Esophagus muscularis mucosa (tissue), 3 donors: ENCODE results near the gene TXNL4A.

ENCODE experiments used
- CTCF ChIP-seq, 3 experiments: fragments of 200-600 bp in 2 of 3; fragments of 450-650 bp in 1 of 3; sonication (generic) in 2 of 3; IDR thresholded peaks; one replicate each; pipeline ENCODE4 v1.5.1; 2017 to 2019; ENCODE audit warnings: antibody characterized with exemption in 3 of 3, mild to moderate bottlenecking in 2 of 3, moderate library complexity in 1 of 3
- POLR2A ChIP-seq: fragments of 450-650 bp; IDR thresholded peaks from one replicate; pipeline ENCODE4 v1.6.1; 2017; ENCODE audit warnings: antibody characterized with exemption, moderate library complexity, mild to moderate bottlenecking, low read depth

DNA sequence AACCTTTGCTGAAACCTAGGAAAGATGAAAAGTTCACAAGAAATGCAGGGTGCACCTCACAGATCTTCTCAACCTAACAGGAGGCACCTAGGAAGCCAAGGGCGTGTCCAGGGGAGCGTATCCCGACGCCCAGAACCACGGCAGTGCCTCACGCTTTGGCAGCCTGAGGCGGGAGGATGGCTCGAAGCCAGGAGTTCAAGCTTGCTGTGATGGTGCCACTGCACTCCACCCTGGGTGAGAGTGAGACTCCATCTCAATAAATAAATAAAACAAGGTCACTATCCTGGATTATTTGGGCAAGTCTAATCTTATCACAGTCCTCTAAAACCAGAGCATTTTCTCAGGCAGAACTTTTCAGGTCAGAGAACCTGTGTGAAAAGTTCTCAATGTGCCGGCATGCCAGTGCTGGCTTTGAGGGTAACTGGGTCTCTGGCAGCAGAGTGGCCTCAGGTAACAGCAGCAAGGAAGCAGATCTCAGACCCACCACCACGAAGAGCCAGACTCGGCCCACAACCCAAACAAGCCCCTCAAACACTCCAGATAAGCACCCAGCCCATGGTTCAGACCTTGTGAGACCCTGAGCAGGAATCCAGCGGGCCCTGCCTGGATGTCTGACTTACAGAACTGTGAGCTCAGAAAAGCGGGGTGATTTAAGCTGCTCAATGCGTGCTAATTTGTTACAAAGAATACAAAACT is 12.2 kb downstream of the TXNL4A start:
- TF ChIP-seq POLR2A (no peak), CTCF (IDR thresholded peaks at IDR 0.05) (no peak)
